Renal cortex interstitium (tissue), 11 donors: ENCODE measurements around the gene SNX30. TPM values are rescaled to one million over a fixed set of nuclear protein-coding genes. Genes with fewer than 3 reads are reported as not detected.

ENCODE experiments used
- DNase-seq, 11 donors: peaks; one replicate each; pipeline ENCODE4 v3.0.0-alpha.2; 2013; ENCODE audit warnings: low read depth in 9 of 11, low spot score in 4 of 11; ENCODE audit errors: extremely low read depth in 1 of 11
- polyA plus RNA-seq, 3 donors: library from polyadenylated mRNA; unstranded; fragments of 120-200 nt; gene quantifications; one replicate each; pipeline ENCODE4 v1.2.1, GENCODE V29; 2013; ENCODE audit not compliant: insufficient read length in 3 of 3

SNX30 gene
- polyA plus RNA-seq, 3 donors, result 19.2 to 21.6 (median 20.8) TPM

DNA sequence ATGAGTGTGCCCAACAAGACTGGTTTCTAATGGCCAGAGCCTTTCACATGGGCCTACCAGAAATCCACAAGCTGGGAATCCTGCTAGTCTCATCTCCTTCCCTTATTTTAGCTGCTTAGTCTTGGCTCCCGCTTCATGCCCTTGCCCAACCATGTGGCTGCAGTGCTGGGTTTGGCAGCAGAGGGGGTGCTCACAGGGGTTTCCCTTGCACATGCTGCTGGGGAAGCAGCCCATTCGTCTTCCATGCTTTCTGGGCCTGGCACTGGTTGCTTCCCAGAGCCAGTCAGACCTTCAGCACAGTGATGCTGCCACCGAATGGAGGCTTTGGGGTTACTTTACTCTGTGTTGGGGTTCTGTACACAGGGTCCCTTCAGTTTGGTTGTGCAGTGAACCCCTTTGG lies 113.8 kb downstream of the SNX30 start:
- DNase-seq, result no peak

DNA sequence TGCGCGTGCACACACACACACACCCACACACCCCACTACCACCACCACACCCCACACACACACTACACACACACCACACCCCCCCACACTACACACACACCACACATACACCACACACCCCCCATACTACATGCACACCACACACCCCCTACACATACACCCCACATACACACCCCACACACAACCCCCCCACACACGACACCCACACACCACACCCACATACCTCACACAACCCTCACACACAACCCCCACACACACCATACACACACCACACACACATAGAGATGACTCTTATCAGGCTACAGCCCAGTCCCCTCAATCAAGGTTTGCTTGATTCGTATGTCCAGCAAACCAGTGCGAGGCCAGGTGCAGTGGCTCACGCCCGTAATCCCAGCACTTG lies 114.4 kb downstream of the SNX30 start:
- no peak for DNase-seq

DNA sequence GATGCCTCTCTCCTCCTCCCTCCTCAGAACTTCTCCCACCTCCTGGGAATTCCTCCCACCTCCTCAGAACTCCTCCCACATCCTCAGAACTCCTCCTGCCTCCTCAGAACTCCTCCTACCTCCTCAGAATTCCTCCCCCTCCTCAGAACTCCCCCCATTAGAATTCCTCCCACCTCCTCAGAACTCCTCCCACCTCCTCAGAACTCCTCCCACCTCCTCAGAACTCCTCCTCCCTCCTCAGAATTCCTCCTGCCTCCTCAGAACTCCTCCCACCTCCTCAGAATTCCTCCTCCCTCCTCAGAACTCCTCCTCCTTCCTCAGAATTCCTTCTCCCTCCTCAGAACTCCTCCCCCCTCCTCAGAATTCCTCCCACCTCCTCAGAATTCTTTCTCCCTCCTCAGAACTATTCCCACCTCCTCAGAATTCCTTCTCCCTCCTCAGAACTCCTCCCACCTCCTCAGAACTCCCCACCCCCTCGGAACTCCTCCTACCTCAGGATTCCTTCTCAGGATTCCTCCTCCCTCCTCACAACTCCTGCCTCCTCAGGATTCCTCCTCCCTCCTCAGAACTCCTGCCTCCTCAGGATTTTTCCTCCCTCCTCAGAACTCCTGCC lies 116.2 kb downstream of the SNX30 start:
- no peak for DNase-seq

DNA sequence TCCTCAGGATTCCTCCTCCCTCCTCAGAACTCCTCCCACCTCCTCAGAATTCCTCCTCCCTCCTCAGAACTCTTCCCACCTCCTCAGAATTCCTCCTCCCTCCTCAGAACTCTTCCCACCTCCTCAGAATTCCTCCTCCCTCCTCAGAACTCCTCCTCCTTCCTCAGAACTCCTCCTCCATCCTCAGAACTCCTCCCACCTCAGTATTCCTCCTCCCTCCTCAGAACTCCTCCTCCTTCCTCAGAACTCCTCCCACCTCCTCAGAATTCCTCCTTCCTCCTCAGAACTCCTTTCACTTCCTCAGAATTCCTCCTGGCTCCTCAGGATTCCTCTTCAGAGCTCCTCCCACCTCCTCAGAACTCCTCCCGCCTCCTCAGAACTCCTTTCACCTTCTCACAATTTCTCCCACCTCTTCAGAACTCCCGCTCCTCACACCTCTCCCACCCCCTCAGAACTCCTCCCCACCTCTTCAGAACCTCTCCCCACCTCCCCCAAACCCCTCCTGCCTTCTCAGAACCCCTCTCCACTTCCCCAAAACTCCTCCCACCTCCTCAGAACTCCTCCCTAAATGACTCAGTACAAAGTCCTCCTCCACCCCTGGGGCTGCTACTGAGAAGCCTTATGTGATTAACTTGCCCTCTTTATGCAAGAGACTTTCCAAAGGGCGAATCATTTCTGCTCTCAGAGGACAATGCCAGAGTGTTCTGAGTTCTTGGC lies 116.9 kb downstream of the SNX30 start:
- no peak for DNase-seq

DNA sequence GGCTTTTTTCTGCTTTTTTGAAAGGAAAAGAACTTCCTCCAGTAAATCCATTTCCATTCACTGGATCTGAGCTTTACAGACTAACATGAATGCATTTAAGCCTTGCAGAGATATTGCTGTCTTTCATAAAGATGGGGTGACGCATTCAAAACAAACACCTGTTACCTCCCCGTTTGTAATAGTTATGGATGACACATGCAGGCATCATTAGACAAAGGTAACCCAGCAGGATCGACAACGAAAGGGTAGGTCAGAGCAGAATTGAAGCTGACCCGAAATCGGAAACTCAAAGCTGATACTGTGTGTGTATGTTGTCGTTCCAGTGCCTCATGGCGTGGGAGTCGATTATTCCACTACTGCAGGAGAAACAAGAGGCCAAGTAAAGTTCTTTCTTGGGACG lies 117.9 kb downstream of the SNX30 start:
- DNase-seq, result no peak

DNA sequence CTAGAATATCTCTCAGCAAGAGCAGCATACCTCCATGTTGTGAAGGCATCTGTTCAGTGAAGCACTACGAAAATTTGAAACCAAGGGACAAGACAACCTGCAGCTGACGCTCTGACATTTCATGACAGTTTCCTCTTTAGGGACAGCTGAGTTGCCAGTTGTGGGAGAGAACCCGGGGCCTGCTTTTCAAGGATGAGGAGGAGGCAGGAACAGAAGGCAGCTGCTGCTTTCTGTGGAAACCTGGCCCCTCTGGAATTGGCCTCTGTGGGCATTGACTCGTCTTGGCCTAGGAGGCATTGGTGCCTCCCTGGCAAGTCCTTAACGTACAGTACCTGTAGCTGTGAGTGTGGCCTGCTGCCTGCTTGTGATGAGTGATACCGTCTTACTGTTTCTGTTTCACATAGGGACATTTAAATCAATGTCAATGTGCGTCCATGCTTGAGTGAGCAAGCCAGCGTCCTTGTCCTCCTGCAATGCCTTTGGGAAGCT lies 118.5 kb downstream of the SNX30 start:
- DNase-seq, result peak in 3 of 11 donors; percentile 29 to 42 (median 31)

DNA sequence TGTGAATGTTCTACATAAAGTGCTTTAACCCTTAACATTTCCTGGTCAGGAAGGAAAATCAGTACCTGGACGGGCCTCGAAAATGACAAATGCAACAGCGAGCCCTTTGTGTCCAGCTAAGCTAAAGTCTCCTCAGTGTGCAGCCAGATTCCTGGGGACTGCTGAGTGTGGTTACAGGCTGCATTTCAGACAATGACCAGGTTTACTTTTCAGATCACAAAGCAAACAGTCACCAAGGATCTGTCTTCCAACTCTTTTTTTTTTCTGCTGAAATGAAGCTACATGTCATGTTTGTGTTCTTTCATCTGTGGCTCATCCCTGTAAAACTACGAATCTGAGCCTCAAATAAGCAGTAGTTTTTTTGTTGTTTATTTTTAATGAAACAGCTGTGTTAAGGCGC lies 119.4 kb downstream of the SNX30 start:
- DNase-seq, result no peak

DNA sequence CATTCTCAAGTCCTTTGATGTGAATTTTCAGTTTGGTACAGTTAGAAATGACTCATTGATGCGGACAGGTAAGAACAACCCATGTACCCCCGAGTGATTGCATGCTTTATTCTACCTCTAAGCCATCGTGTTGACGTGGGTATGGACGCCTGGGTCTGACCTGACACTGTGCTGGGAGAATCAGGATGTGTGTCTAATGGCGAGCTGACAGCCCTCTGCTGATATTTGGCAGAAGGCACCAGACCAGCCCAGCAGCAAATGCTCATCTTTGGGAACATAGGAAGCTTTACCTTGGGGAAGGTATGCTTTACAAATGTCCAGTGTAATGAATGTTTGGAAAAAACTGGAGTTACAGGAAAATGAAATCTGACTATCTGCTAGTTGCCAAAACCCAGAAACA lies 120.0 kb downstream of the SNX30 start:
- no peak for DNase-seq

DNA sequence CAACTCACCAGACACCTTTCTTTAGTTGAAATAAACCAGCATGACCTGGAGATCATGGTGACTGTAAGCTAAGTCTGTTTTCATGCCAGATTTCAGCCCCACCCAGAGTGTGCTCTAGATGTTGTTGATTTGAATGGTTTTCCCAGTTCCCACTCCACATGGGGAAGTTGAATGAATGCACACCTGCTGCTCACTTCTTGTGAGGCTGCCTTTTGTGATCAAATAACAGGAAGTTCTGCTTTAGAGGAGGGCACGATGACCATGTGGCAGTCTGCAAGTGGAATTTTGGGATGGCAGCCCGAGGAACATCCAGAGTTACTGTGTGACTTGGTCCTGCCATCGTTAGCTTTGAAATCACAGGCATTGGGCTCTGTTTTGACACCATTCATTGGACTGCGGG lies 121.5 kb downstream of the SNX30 start:
- DNase-seq, result no peak

DNA sequence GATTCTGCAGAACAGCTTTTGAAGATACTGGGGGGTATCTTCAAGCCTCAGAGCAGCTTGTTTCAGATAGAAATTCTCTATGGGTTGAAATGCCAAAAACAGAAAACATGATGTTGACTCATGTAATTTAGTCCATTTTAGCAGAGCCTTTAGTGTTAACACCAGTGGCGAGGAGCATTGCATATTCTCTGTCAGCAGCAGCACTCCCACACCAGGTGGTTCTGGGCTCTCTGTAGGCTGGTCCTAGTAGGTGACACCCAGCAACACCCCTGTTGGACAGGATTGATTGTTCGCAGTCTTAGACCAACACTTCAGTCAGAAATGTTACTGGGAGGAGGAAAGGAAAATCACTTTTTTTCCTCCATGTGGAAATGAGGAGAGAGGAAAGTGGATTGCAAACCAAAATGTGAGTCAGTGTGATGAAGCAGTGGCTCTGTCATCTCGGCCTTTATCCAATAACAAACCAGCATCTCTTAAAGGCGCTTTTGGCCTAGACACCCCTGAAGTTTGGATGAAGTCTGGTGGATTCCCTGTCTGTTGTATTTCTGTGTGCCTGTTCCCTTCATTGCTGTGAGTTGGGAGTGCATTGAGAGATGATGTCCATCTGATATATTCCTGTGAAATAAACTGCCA lies 123.3 kb downstream of the SNX30 start:
- no peak for DNase-seq

DNA sequence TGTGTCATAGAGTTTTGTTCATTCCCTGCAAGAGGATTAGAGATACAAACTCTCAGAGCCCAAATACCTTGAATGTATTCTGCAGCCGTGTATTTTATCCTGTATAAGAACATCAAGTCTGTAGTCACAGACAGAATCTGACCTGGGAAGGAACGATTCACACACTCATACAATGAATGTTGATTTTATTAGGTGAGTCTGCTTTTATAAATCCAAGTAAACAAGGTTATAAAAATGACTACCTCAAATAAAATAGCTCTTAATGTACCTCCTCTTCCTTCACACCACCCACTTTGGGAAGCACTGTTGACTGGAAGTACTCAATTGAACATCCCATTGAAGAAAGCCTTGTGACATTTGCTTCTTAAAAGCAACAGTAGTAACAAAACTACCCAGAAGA lies 128.2 kb downstream of the SNX30 start:
- DNase-seq, result no peak

DNA sequence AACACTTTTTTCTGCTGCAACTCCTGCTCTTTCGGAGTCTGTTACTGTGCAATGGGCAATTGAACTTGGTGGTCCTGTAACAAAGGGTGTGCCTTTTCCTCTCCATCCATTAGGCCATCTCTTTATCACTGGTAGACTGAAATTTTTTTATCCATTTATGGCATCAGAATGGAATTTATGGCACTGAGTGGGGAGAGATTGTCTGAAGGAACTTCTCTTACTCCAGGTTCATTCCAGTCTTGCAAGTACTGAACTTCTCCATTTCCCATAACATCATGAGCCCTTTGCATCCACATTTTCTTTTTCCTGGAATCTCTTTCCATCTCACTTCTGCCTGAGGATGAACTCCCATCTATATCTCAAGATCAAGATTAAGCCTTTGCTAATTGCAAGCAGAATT lies 130.1 kb downstream of the SNX30 start:
- DNase-seq, result no peak

DNA sequence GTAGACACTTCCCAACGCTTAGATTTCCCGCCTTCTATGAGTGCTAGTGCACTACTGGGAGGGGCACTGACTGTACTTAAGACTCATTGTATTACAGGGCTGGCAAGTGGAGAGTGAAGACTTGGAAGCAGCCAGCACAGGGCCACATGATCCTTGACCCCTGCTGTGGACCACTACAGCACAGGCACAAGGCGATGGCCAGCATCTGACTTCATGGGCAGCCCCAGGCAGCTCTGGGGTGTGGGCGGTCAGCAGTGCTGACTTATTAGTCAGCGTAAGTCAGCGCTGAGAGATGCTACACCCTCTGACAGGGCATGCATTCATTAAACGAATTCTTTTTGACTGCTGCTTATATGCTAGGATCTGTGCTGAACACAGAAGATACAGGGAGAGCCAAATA lies 130.8 kb downstream of the SNX30 start:
- no peak for DNase-seq

DNA sequence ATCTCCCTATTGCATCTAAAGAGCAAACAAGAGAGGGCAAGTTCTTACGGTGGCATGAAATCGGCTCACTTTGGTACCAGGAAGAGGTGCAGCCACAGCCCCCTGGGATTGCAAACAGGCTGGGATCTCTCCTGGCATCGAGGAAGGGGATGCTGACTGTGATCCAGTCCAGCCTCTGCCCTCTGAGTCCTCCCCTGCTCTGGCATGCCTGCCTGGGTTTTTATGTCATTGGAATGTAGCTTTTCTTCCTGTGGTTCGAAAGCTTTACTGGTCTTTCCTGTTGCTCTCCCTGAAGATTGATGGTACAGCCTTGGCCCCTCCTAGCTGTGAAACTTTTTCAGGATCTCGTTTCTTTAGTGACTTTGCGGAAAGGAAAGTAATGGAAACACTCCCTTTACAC lies 133.5 kb downstream of the SNX30 start:
- DNase-seq, result peak in 5 of 11 donors; percentile 45 to 75 (median 58)

DNA sequence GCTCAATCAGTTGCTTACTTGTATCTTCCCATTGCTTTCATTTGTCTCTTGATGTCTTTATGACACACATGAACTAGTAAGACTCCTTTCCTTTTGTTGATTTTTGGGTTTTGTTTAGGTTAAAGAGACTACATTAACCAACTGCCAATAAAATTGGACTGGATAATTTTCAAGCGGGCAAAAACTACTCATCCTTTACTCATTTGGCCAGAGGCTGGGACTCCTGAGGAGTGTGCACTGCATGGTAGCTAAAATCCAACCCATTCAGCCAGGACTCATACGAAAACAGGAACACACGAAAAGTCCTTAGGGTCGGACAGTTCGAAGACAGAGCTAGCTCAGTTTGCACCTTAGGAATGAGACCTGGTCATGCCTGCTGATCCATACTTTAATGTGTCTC lies 134.2 kb downstream of the SNX30 start:
- no peak for DNase-seq

DNA sequence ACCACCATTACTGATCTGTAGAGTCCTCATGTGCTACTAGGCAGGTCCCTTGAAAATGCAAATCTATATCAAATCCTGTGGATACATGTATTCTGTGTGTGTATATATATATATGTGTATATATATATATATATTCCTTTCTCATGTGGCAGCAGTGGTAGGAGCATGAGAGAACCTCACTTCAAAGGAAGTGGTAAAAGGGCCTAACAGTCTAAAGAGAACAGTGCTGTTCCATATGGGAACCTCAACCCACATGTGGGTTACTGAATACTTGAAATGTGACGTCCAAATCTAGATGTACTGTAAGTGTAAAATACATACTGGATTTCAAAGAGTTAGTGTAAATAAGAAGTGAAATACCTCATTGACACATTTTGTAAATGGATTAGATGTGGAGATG lies 134.8 kb downstream of the SNX30 start:
- no peak for DNase-seq

DNA sequence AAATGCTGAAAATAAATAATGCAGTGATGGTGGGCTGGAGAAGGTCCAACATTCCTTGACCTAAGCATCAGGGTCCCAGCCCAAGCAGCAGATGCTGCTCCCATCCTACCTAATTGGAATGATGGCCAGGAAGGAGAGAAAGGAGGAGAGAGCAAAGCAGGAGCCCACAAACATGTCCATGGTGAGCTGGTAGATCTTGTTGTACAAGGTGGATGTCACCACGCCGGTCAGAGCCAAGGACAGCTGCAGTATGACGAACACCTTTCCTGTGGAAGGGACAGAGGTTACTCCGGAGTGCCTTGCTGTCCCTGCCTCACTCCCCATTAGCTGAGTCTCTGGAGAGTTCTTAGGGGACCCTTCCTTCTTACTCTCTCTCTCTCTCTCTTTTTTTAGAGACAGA lies 135.8 kb downstream of the SNX30 start:
- no peak for DNase-seq

DNA sequence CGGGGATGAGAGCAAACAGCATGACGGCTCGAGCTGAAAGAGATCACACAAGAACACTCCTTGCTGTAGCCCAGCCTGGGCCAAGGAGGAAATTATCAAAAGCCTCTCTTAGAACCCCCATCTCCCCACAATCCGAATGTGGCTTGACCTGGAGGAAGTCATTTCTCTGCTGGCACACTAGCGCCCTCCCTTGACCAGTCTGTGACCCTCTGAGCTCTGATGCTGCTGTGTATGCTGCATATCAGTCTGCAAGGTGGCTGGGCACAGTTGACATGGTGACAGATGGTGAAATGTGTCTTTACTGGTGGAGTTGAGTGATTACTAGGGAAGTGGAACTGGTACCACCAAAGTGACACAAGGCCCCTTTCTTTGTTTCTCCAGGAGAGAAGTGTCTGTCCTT lies 136.8 kb downstream of the SNX30 start:
- DNase-seq, result no peak

DNA sequence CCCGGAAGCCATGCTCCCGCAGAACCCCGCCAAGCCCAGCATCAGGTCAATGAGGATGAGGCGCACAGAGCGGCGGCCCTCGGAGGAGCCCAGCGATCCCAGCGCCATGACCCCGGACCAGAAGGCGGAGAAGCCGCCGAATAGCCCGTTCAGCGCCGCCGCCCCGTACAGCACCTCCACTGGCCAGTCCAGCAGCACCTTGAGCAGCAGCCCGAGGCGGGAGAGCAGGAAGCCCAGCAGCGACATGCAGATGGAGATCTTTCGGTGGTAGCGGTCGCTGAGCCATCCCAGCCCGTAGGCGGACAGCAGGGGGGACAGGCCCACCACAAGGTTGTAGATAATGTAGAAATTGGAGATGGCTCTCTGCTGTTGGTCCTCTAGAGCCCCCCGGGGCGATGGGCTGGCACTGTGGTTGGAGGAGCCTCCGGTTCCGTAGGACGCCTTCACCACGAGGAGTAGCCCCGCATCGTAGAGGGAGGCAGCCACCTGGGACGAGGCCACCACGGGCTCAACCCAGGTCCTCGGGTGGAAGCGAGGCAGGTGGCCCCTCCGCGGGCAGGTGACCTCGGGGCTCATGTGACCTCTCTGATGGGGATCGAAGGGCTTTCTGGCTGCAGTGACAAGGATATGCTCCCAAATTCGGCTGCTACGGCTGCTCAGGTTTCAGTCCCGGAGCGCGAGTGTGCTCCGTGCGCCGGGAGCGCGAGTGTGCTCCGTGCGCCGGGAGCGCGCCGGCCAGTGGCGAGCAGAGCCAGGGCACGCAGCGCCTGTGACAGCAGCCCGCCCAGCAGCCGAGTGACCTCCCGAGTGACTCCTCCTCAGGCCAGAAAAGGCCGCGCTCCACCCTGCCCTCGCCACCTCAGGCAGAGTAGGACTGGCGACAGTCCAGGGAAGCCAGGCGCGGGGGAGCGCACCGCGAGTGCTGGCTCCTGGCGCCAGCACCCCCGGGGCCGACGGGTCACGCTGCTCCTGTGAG lies 139.8 kb downstream of the SNX30 start, which contains the start of gene SLC46A2:
SLC46A2 (minus strand) TSS at position 771 of the 976 bp plus-strand sequence; CDS start at position 576, 195 bp downstream.
- DNase-seq, result peak in 1 of 11 donors; percentile 34
